ENCODE results near the gene EXOSC2.

Gene EXOSC2

DNA sequence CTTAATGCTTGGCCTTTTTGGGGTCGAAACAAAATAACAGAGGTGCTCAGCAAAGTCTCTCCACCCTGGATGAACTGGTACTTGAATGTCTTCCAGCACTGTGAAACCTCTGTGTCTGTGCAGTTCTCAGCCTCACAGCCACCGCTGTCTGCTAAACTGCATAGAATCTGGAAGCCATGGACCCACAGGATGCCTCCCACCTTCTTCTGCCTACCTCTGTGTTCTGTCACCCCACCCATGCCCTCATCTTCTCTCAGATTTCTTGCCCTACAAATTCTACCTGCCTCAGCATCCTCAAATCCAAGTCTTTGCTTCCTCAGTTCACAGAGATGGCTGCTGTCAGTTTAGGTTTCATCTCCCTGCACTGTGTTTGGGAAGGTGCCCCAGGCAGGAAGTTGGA, 35.6 kb downstream of the EXOSC2 start:
- DNase-seq (no peak), ATAC-seq (no peak)
- H3K4me1 Mint-ChIP-seq = peaks cover 23% of the 10 kb centered on the region
- no peaks in the 10 kb centered on the region for H3K36me3 Mint-ChIP-seq (ENCODE audit: low read depth)
- no peaks in the 10 kb centered on the region for H3K27me3 Mint-ChIP-seq
- H3K9me3 Mint-ChIP-seq = no peaks in the 10 kb centered on the region
- no peak overlapping the region for H3K4me3 Mint-ChIP-seq
- no peak overlapping the region for H3K27ac Mint-ChIP-seq

DNA sequence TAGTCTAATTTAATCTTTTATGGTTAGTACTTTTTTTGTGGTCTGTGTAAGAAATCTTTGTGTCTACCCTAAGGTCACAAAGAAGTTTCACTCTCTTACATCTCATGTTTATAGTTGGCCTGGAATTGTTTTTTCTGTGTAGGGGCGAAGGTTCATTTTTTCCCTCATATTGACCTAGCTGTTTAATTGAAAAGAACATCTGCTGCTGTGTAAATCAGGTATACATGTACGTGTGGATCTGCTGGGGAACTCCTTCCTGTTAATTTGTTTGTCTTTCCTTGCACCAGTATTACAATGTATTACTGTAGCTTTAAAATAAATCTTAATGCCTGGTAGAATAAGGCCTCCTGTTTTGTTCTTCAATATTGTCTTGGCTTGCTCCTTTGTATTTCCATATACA, 37.8 kb downstream of the EXOSC2 start:
- no peaks in the 10 kb centered on the region for H3K36me3 Mint-ChIP-seq (ENCODE audit: low read depth)
- H3K27me3 Mint-ChIP-seq = no peaks in the 10 kb centered on the region
- H3K27ac Mint-ChIP-seq = no peak overlapping the region
- ATAC-seq = no peak
- no peaks in the 10 kb centered on the region for H3K9me3 Mint-ChIP-seq
- DNase-seq = no peak
- H3K4me3 Mint-ChIP-seq = no peak overlapping the region
- peaks cover 21% of the 10 kb centered on the region for H3K4me1 Mint-ChIP-seq

DNA sequence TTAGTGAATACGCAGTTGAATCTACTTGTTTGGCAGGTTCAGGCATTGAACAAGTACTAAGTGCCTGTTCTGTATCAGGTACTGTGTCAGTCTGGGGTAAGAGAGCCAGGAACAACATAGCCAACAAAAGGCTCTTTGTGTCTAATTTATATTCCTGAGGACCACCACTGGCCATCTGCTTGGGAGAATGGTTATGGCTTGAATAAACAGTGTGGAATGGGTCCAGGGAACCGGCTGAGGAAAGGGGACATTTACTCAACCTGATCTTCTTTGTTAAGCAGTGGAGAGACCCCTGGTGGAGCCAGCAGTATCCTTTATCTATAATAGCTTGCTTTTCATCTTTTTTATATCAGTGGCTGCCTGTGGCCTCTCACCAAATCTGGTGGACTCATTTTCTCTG, 38.6 kb downstream of the EXOSC2 start:
- no peak for DNase-seq
- Mint-ChIP-seq H3K27me3 (no peaks in the 10 kb centered on the region), H3K27ac (no peak overlapping the region), H3K4me1 (peaks cover 21% of the 10 kb centered on the region), H3K36me3 (ENCODE audit: low read depth) (no peaks in the 10 kb centered on the region), H3K4me3 (no peak overlapping the region), H3K9me3 (no peaks in the 10 kb centered on the region)
- ATAC-seq = no peak

DNA sequence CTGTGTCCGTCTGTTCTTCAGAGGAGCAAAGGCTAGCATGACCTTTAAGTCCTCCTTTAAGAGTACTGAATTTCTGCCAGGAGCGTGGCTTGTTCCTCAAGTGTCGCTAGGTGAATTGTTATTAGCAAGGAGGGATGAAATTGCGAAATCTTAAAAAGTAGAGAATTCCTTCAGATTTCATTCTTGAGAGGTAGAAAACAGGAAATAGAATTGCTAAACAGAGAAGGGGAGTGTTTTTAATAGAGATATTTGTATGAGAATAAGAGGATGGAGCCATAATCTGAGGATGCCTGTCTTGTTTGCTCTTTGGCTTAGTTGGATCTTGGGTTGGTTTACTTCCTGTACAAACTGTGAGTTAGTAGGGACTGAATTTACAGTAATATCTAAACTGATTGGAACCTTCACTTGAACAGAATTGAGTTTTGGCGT, 39.2 kb downstream of the EXOSC2 start:
- Mint-ChIP-seq H3K36me3 (ENCODE audit: low read depth) (no peaks in the 10 kb centered on the region), H3K9me3 (no peaks in the 10 kb centered on the region), H3K4me1 (peaks cover 21% of the 10 kb centered on the region), H3K27me3 (no peaks in the 10 kb centered on the region), H3K27ac (no peak overlapping the region), H3K4me3 (no peak overlapping the region)
- no peak for ATAC-seq
- DNase-seq = no peak

- Mint-ChIP-seq H3K27me3 (no peaks in the 10 kb centered on the region), H3K27ac (no peak overlapping the region), H3K36me3 (ENCODE audit: low read depth) (no peaks in the 10 kb centered on the region), H3K4me3 (no peak overlapping the region), H3K9me3 (no peaks in the 10 kb centered on the region), H3K4me1 (peaks cover 12% of the 10 kb centered on the region)
- DNase-seq = no peak
- no peak for ATAC-seq
These were observed 42.0 kb downstream of the EXOSC2 start for GRCh38 chr9:130735566-130735965.

GRCh38 chr9:130736834-130737233, 43.3 kb downstream of the EXOSC2 start:
- ATAC-seq = no peak
- Mint-ChIP-seq H3K36me3 (ENCODE audit: low read depth) (no peaks in the 10 kb centered on the region), H3K27me3 (no peaks in the 10 kb centered on the region), H3K9me3 (no peaks in the 10 kb centered on the region), H3K4me3 (no peak overlapping the region), H3K27ac (no peak overlapping the region), H3K4me1 (peaks cover 11% of the 10 kb centered on the region)
- DNase-seq = no peak

GRCh38 chr9:130738281-130738680, 44.7 kb downstream of the EXOSC2 start:
- no peak overlapping the region for H3K27ac Mint-ChIP-seq
- no peak overlapping the region for H3K4me3 Mint-ChIP-seq
- ATAC-seq (no peak), DNase-seq (no peak)
- H3K27me3 Mint-ChIP-seq = no peaks in the 10 kb centered on the region
- H3K36me3 Mint-ChIP-seq (ENCODE audit: low read depth) = no peaks in the 10 kb centered on the region
- H3K4me1 Mint-ChIP-seq = peaks cover 13% of the 10 kb centered on the region
- H3K9me3 Mint-ChIP-seq = no peaks in the 10 kb centered on the region

DNA sequence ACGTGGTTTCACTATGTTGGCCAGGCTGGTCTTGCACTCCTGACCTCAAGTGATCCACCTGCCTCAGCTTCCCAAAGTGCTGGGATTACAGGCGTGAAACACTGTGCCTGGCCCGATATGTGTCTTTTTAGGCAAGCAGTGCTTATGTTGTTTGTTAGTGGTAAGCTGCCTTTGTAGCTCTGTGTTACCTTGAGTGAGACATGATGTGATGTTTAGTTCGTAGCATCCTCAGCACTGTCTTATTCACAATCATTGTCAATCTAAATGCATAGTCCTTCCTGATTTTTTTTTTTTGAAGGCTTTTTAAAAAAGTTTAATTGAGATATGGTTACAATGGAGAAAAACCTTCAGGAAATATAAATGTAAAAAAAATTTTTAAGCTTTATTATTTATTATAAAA, 45.5 kb downstream of the EXOSC2 start:
- Mint-ChIP-seq H3K27me3 (no peaks in the 10 kb centered on the region), H3K36me3 (ENCODE audit: low read depth) (no peaks in the 10 kb centered on the region), H3K9me3 (no peaks in the 10 kb centered on the region), H3K4me1 (peaks cover 14% of the 10 kb centered on the region), H3K4me3 (no peak overlapping the region), H3K27ac (no peak overlapping the region)
- DNase-seq (no peak), ATAC-seq (no peak)

- Mint-ChIP-seq H3K9me3 (no peaks in the 10 kb centered on the region), H3K4me1 (peaks cover 21% of the 10 kb centered on the region)
These were observed 46.8 kb downstream of the EXOSC2 start for GRCh38 chr9:130740218-130741023.

GRCh38 chr9:130741024-130741305, 47.4 kb downstream of the EXOSC2 start:
- Mint-ChIP-seq H3K4me1 (peaks cover 24% of the 10 kb centered on the region), H3K27ac (no peak overlapping the region), H3K4me3 (no peak overlapping the region), H3K27me3 (no peaks in the 10 kb centered on the region), H3K9me3 (no peaks in the 10 kb centered on the region), H3K36me3 (ENCODE audit: low read depth) (peaks cover 2% of the 10 kb centered on the region)
- ATAC-seq = no peak
- no peak for DNase-seq

More at GRCh38 chr9:130740218-130741023, 46.8 kb downstream of the EXOSC2 start:
- H3K27ac Mint-ChIP-seq = no peak overlapping the region
- no peak for ATAC-seq
- H3K36me3 Mint-ChIP-seq (ENCODE audit: low read depth) = peaks cover 2% of the 10 kb centered on the region
- no peak overlapping the region for H3K4me3 Mint-ChIP-seq
- no peaks in the 10 kb centered on the region for H3K27me3 Mint-ChIP-seq
- DNase-seq = no peak

- H3K27ac Mint-ChIP-seq = peak overlapping the region; percentile 71
- H3K4me1 Mint-ChIP-seq = peaks cover 24% of the 10 kb centered on the region
- DNase-seq (peak; percentile 46), ATAC-seq (peak; percentile 95)
- no peaks in the 10 kb centered on the region for H3K27me3 Mint-ChIP-seq
- H3K9me3 Mint-ChIP-seq = no peaks in the 10 kb centered on the region
- H3K36me3 Mint-ChIP-seq (ENCODE audit: low read depth) = peaks cover 2% of the 10 kb centered on the region
- H3K4me3 Mint-ChIP-seq = no peak overlapping the region
These were observed 48.4 kb downstream of the EXOSC2 start for GRCh38 chr9:130741831-130742449.

DNA sequence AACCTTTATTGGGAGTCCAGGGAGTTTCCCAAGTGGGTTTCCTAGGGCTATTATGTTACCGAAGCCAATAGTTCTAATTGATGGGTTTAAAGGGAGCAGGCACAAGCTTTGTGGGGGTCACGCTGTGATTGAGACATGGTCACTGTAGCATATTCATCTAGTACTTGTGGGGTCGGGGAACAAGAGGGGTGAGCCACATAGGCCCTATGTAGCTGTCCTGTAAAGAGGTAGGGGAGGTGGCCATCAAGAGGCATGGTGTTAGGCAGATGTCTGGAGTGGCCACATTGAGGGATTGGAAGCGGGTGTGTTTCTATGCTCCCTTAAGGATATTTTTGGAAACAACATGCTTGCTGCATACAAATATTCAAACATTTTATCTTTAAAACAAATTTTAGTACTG, 50.1 kb downstream of the EXOSC2 start:
- Mint-ChIP-seq H3K27me3 (no peaks in the 10 kb centered on the region), H3K27ac (no peak overlapping the region), H3K4me3 (no peak overlapping the region), H3K4me1 (peaks cover 24% of the 10 kb centered on the region), H3K36me3 (ENCODE audit: low read depth) (peaks cover 2% of the 10 kb centered on the region), H3K9me3 (no peaks in the 10 kb centered on the region)
- DNase-seq = no peak
- ATAC-seq = no peak

- ATAC-seq = no peak
- peaks cover 2% of the 10 kb centered on the region for H3K36me3 Mint-ChIP-seq (ENCODE audit: low read depth)
These were observed 51.7 kb downstream of the EXOSC2 start for GRCh38 chr9:130745210-130745800.

DNA sequence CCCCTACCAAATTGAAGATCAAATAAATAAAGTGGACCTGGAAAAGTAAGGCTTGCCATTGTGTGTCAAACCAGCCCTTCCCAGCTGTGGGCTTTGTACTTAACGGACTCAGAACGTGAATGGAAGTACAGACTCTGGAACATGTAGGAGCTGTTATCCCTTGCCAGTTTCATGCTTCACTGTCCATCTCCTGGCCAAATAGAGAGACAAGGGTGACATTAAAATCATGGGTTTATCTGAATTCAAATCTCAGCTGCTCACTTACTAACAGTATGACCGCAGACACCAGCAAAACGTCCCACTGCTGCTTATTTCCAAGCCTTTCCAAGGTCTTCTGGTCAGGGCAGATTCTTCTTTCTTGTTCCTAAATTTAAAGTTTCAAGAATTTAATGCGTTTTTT, 52.2 kb downstream of the EXOSC2 start:
- Mint-ChIP-seq H3K4me3 (no peak overlapping the region), H3K27me3 (no peaks in the 10 kb centered on the region), H3K4me1 (peaks cover 24% of the 10 kb centered on the region), H3K27ac (no peak overlapping the region), H3K9me3 (no peaks in the 10 kb centered on the region), H3K36me3 (ENCODE audit: low read depth) (peaks cover 2% of the 10 kb centered on the region)
- ATAC-seq = no peak
- no peak for DNase-seq

More at GRCh38 chr9:130745210-130745800, 51.7 kb downstream of the EXOSC2 start:
- Mint-ChIP-seq H3K4me1 (peaks cover 24% of the 10 kb centered on the region), H3K4me3 (no peak overlapping the region), H3K27ac (no peak overlapping the region), H3K9me3 (no peaks in the 10 kb centered on the region), H3K27me3 (no peaks in the 10 kb centered on the region)
- DNase-seq = no peak
